Astrocyte of the cerebellum (primary cell): Measurements from ENCODE around the gene MFSD1.

ENCODE experiments used
- DNase-seq: peaks from one replicate; pipeline ENCODE4 v3.0.0-alpha.2; 2011; ENCODE audit warnings: low read depth
- H3K4me3 ChIP-seq: 2 replicates; pipeline ENCODE4 v1.5.1; 2011; ENCODE audit warnings: mild to moderate bottlenecking, low read depth, low read length, moderate library complexity
- in situ Hi-C: cut with HindIII; loops from 2 replicates; pipeline ENCODE4 v1.10.0; 2017; ENCODE audit warnings: low sequenced_read_pairs
- TF ChIP-seq, protein P1 (sequence below): IDR thresholded peaks from 2 replicates; pipeline ENCODE4 v1.5.1; 2012; ENCODE audit warnings: low read length, low read depth, moderate library complexity, mild to moderate bottlenecking; ENCODE audit errors: missing control alignments

Gene MFSD1

GRCh38 chr3:158839966-158840365 is 38.1 kb downstream of the MFSD1 start:
- TF ChIP-seq, protein P1, sequence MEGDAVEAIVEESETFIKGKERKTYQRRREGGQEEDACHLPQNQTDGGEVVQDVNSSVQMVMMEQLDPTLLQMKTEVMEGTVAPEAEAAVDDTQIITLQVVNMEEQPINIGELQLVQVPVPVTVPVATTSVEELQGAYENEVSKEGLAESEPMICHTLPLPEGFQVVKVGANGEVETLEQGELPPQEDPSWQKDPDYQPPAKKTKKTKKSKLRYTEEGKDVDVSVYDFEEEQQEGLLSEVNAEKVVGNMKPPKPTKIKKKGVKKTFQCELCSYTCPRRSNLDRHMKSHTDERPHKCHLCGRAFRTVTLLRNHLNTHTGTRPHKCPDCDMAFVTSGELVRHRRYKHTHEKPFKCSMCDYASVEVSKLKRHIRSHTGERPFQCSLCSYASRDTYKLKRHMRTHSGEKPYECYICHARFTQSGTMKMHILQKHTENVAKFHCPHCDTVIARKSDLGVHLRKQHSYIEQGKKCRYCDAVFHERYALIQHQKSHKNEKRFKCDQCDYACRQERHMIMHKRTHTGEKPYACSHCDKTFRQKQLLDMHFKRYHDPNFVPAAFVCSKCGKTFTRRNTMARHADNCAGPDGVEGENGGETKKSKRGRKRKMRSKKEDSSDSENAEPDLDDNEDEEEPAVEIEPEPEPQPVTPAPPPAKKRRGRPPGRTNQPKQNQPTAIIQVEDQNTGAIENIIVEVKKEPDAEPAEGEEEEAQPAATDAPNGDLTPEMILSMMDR = no peak
- no peak overlapping the region for H3K4me3 ChIP-seq
- in situ Hi-C loops = no loop called here
- DNase-seq = no peak

GRCh38 chr3:158841387-158841786 is 39.5 kb downstream of the MFSD1 start:
- TF ChIP-seq, protein P1 = no peak
- H3K4me3 ChIP-seq = no peak overlapping the region
- in situ Hi-C loops = no loop called here
- no peak for DNase-seq

- no peak overlapping the region for H3K4me3 ChIP-seq
- TF ChIP-seq, protein P1 = no peak
- DNase-seq = no peak
- in situ Hi-C loops = no loop called here
Observed at GRCh38 chr3:158842976-158843375, 41.1 kb downstream of the MFSD1 start.

DNA sequence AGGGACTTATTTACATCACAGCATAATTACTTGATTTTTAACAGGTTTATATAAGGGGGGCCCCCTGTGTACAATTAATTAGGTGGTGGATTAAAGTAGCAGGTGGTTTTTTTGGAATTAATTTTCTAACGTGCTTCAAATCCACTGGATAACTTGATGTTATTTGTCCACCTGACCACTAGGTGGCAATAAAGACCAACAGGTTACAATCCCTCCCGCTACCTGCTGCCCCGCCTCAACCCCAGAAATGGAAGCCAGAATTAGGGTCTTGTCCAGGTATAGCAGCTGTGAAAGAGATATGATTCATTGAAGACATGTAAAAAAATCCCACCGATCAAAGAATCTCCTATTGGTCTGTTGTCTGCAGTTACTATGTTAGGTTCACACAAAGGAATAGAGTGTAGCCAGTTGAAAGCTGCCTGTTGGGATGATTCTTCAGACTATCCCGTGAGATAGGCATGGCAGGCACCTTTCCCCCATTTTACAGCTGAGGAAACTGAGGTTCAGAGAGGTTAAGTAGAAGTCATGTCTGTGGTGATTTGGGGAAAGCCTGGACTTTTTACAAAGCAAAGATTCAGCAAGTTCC is 44.0 kb downstream of the MFSD1 start:
- peak; percentile 9 for DNase-seq
- H3K4me3 ChIP-seq = no peak overlapping the region
- TF ChIP-seq, protein P1 = peak; percentile 61
- in situ Hi-C loops = no loop called here

DNA sequence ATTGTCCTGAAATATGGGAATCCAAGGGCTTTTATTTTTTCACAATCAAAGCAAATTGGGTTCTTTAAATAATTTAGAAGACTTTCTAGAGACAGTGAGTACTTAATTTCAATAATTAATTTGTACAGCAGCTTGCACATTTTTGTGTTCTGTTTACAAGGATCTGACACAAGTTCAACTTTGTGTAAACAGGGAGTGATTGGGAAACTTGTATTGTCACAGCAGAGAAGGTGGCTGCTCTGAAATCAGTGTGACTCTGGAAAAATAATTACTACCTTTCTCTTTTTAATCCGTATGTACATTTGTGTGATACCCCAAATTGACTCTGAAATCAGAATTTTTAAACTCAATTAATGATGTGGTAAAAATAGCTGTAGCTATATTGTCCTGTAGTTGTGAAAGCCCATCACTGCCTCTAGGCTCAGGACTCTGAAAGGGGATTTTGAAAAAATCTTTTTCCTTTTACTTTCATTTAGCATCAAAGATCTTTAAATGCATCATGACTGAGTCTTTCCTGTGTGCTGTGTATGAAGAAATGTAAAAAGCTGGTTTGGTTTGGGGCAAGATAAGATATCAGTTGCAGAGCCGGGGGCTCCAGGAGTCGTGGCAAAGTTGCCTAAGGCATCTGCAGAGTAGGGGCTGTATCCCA is 45.1 kb downstream of the MFSD1 start:
- DNase-seq = no peak
- H3K4me3 ChIP-seq = no peak overlapping the region
- TF ChIP-seq, protein P1 = no peak
- in situ Hi-C loops = no loop called here

- DNase-seq = no peak
- H3K4me3 ChIP-seq = no peak overlapping the region
- in situ Hi-C loops = no loop called here
- TF ChIP-seq, protein P1 = no peak
Observed at GRCh38 chr3:158847452-158847821, 45.6 kb downstream of the MFSD1 start.
